GM10248 (cell line): ENCODE measurements around the gene TFE3.

Source experiments
- CTCF ChIA-PET: fragments of 300-600 bp; sonication (Branson Sonifier 250); formaldehyde crosslinking; extraction: SDS; loops from one replicate; lab custom pipeline; 2021; ENCODE audit warnings: antibody characterized with exemption; lab: Yijun Ruan, JAX
- POLR2A ChIA-PET: fragments of 350-650 bp; sonication (Branson Sonifier 250); formaldehyde crosslinking; extraction: SDS; loops from one replicate; lab custom pipeline; 2020; ENCODE audit warnings: antibody characterized with exemption; lab: Yijun Ruan, JAX
- DNase-seq: peaks from one replicate; pipeline ENCODE4 v3.0.0; 2012; ENCODE audit errors: extremely low spot score
- TF ChIP-seq, protein P1 (sequence below): IDR thresholded peaks from 2 replicates; pipeline ENCODE4 v1.5.1; 2012; ENCODE audit warnings: mild to moderate bottlenecking, low read depth; ENCODE audit errors: extremely low read depth, missing control alignments, control extremely low read depth

TFE3 gene, protein sequence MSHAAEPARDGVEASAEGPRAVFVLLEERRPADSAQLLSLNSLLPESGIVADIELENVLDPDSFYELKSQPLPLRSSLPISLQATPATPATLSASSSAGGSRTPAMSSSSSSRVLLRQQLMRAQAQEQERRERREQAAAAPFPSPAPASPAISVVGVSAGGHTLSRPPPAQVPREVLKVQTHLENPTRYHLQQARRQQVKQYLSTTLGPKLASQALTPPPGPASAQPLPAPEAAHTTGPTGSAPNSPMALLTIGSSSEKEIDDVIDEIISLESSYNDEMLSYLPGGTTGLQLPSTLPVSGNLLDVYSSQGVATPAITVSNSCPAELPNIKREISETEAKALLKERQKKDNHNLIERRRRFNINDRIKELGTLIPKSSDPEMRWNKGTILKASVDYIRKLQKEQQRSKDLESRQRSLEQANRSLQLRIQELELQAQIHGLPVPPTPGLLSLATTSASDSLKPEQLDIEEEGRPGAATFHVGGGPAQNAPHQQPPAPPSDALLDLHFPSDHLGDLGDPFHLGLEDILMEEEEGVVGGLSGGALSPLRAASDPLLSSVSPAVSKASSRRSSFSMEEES

DNA sequence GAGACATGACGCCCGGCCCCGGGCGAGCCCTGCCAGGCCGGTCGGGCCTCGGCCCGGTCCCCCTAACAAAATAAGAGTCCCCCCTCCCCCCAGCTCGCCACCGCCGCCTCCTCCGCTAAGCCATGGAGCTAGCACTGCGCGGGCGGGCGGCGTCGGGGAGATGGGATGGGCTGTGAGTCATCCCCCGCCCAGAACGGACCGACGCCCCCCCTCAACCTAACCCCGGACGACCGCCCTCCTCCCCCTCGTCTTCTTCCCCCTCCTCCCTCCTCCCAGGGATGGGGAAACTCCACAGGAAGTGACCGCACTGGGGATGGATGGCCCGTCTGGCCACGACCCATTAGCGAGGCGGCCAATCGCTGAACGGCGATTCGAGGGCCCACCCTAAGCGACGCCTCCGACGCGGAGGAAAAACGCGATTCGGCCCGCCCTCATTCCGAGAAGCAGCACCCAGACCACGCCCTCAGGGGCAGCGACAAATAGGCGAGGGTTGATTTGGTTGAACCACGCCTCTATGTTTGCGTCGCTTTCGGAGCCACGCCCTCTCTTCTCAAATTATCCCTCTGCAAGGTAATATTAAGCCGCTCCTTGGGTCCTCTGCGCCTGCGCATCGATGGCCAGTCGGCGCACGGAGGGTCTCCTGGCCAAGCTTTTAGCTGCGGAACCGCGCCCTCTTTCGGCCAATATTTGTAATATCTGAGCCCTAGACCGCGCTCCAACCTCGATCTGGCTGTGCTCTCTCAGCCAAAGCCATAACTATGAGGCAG lies at the start of gene TFE3:
Gene TFE3, minus strand, starts transcription at position 138 of the 767 bp plus-strand sequence. Its CDS starts 131 bp downstream, at position 7.
- peak; percentile 89 for DNase-seq
- POLR2A ChIA-PET: interaction anchor here (0.6 to 0.9 kb wide), 3 partner anchors 41 to 441 kb away, joined by 3 to 5 read pairs (median 5); partner anchors contain the start of gene GRIPAP1
- TF ChIP-seq, protein P1, sequence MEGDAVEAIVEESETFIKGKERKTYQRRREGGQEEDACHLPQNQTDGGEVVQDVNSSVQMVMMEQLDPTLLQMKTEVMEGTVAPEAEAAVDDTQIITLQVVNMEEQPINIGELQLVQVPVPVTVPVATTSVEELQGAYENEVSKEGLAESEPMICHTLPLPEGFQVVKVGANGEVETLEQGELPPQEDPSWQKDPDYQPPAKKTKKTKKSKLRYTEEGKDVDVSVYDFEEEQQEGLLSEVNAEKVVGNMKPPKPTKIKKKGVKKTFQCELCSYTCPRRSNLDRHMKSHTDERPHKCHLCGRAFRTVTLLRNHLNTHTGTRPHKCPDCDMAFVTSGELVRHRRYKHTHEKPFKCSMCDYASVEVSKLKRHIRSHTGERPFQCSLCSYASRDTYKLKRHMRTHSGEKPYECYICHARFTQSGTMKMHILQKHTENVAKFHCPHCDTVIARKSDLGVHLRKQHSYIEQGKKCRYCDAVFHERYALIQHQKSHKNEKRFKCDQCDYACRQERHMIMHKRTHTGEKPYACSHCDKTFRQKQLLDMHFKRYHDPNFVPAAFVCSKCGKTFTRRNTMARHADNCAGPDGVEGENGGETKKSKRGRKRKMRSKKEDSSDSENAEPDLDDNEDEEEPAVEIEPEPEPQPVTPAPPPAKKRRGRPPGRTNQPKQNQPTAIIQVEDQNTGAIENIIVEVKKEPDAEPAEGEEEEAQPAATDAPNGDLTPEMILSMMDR: peak; percentile 62
- CTCF ChIA-PET: interaction anchor here (1.0 to 1.6 kb wide), 10 partner anchors 10 to 85 kb away, joined by 3 to 6 read pairs (median 4); partner anchors contain the start of genes CCDC120 and KCND1

DNA sequence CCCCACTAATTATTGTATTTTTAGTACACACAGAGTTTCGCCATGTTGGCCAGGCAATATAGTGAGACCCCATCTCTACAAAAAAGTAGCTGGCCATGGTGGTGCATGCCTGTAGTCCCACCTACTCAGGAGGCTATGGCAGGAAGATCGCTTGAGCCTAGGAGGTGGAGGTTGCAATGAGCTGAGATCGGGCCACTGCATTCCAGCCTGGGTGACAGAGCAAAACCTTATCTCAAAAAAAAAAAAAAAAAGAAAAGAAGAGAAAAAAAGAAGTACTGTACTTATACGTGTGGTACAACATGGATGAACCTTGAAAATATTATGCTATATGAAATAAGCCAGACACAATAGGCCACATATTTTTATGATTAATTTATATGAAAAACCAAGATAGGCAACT lies 46.4 kb upstream of the TFE3 start:
- TF ChIP-seq, protein P1: no peak
- no peak for DNase-seq
- ChIA-PET CTCF (no interaction called here), POLR2A (no interaction called here)

DNA sequence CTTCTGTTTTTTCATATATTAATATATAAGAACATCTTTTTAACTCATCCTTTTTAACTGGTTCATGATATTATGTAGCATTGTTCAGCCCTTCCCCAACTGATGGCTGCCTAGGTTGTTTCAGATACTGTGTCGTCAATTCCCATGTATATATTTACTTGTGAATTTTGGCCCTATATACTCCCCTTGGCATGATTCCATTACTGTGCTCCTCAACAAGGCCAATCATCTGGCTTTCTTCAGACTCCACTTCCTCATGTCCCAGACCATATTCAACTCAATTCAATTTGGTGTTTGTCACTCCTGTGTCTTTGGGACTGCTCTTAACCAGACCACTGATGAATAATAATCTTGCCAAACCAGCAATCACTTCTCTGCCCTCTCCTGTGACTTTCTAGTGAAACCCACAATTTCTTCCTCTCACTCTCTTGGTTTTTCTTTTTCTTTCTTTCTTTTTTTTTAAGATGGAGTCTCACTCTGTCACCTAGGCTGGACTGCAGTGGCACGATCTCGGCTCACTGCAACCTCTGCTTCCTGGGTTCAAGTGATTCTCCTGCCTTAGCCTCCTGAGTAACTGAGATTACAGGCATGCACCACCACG lies 39.2 kb upstream of the TFE3 start:
- ChIA-PET POLR2A (no interaction called here), CTCF (no interaction called here)
- TF ChIP-seq, protein P1: no peak
- no peak for DNase-seq

DNA sequence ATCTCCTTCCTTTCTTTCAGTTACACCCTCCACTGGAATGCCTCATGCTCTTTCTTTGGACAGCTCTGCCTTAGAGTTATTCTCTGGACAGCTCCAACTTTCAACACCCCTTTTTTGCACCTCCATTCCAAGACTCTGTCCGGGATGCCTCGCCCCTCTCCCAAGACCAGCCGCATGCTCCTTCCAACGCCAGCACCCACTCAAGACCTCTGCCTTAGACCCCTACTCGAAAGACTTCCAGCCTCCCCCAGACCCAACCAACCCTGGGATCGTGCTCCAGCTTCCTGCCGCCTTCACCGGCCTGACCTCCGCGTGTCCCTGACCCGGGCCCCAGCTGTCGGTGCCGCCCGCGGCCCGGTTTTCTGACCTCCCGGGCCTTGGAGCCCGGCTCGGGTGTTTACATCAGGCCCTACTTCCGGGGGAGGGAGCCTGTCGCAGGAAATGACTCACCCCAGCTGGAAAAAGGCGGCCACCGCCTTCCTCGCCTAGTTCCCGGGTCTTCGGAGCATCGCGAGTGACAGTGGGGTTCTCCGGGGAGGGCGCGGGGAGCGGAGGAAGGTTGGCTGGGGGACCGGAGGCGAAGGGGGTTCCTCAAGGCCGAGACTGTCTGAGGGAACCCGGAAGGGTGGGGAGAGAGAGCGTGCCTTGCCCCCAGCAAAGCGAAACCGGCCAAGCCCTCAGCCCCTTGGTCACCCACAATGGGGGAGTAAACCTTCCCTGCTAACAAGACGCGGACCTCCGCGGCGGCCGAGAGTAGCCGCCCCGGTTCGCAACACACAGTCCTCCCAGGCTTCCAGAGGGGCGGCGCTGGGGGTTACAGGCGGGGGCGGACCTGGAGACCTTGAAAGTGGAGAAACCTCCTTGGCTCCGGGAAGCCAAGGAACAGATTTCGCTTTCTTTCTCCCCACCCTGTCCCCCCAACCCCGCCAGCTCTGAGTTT lies 36.6 kb upstream of the TFE3 start, which contains the start of gene WDR45:
Gene WDR45, minus strand, starts transcription at position 399 of the 940 bp plus-strand sequence. CDS start 1,792 bp downstream, outside the sequence.
- ChIA-PET POLR2A (interaction anchor here (0.5 to 0.6 kb wide), 2 partner anchors 49 to 260 kb away, joined by 3 to 5 read pairs; no protein-coding TSS in a partner anchor), CTCF (interaction anchor here (1.0 to 1.1 kb wide), 2 partner anchors 11 to 76 kb away, joined by 3 to 4 read pairs; no protein-coding TSS in a partner anchor)
- peak; percentile 81 for DNase-seq
- TF ChIP-seq, protein P1: no peak

DNA sequence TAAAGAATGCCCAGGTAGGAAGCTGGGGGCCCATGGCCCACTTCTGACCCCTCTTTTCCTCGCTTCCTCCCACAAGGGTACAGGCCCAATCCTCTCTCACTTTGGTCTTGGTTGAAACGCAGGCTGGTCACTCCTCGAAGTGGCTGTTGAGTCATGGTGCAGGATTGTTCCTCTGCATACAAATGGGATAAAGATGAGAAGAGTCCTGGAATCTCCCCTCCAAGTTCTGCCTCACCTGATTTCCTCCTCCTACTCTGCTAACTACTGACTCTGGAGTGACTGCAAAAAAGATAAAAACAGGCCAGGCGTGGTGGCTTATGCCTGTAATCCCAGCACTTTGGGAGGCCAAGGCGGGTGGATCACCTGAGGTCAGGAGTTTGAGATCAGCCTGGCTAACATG lies 34.8 kb upstream of the TFE3 start:
- TF ChIP-seq, protein P1: no peak
- ChIA-PET CTCF (no interaction called here), POLR2A (no interaction called here)
- no peak for DNase-seq
